Keratinocyte (primary cell): ENCODE measurements around the gene SMTNL1. TPM values are rescaled to one million over a fixed set of nuclear protein-coding genes. Genes with fewer than 3 reads are reported as not detected.

Experiments used
- DNase-seq: peaks from one replicate; pipeline ENCODE4 v3.0.0-alpha.2; 2011; ENCODE audit warnings: low read depth, missing footprints, low spot score
- FAIRE-seq: peaks from 2 replicates; lab custom pipeline; 2011; peaks lifted over from hg19 to GRCh38; lab: Jason Lieb, UNC
- H2AFZ ChIP-seq: 2 replicates; pipeline ENCODE4 v1.6.0; 2012; ENCODE audit warnings: low read length, control low read depth, inconsistent platforms; ENCODE audit not compliant: control insufficient read depth
- H3K27ac ChIP-seq: 2 replicates; pipeline ENCODE4 v1.5.1; 2011; ENCODE audit warnings: low read length; ENCODE audit not compliant: control insufficient read depth, insufficient read depth
- H3K27me3 ChIP-seq: 3 replicates; pipeline ENCODE4 v1.6.0; 2011; ENCODE audit warnings: low read length; ENCODE audit not compliant: control insufficient read depth, insufficient read depth; ENCODE audit errors: extremely low read depth
- H3K36me3 ChIP-seq, 2 experiments: 2 replicates in 1 of 2; 3 replicates in 1 of 2; pipeline ENCODE4 v1.5.1; 2011; ENCODE audit warnings: low read length in 2 of 2, mild to moderate bottlenecking in 1 of 2; ENCODE audit not compliant: control insufficient read depth in 2 of 2, insufficient read depth in 2 of 2; ENCODE audit errors: extremely low read depth in 1 of 2
- H3K4me1 ChIP-seq: 3 replicates; pipeline ENCODE4 v1.5.1; 2011; ENCODE audit warnings: low read length; ENCODE audit not compliant: control insufficient read depth, insufficient read depth; ENCODE audit errors: extremely low read depth
- H3K4me2 ChIP-seq: 3 replicates; pipeline ENCODE4 v1.6.0; 2011; ENCODE audit warnings: low read depth, low read length; ENCODE audit not compliant: control insufficient read depth, insufficient read depth; ENCODE audit errors: extremely low read depth
- H3K4me3 ChIP-seq, 3 experiments: fragments of 200-600 bp in 1 of 3; sonication (generic) in 1 of 3; 2 replicates in 2 of 3; 3 replicates in 1 of 3; pipeline ENCODE4 v1.5.1; 2011 to 2016; ENCODE audit warnings: low read length in 3 of 3, mild to moderate bottlenecking in 3 of 3, control low read depth in 2 of 3, inconsistent platforms in 1 of 3, low read depth in 1 of 3, mixed read lengths in 1 of 3, mixed run types in 1 of 3, moderate library complexity in 1 of 3; ENCODE audit not compliant: control insufficient read depth in 2 of 3, insufficient read depth in 2 of 3; ENCODE audit errors: extremely low read depth in 1 of 3
- H3K79me2 ChIP-seq: 2 replicates; pipeline ENCODE4 v1.6.0; 2012; ENCODE audit warnings: low read length; ENCODE audit not compliant: control insufficient read depth, insufficient read depth
- H3K9ac ChIP-seq: 3 replicates; pipeline ENCODE4 v1.6.0; 2011; ENCODE audit warnings: low read length; ENCODE audit not compliant: control insufficient read depth, insufficient read depth; ENCODE audit errors: extremely low read depth
- H3K9me1 ChIP-seq: 3 replicates; pipeline ENCODE4 v1.6.0; 2011; ENCODE audit warnings: low read length; ENCODE audit not compliant: control insufficient read depth, insufficient read depth; ENCODE audit errors: extremely low read depth
- H3K9me3 ChIP-seq: 2 replicates; pipeline ENCODE4 v1.5.1; 2012; ENCODE audit warnings: low read depth, low read length; ENCODE audit not compliant: control insufficient read depth
- H4K20me1 ChIP-seq: 3 replicates; pipeline ENCODE4 v1.6.0; 2011; ENCODE audit warnings: low read length; ENCODE audit not compliant: control insufficient read depth, insufficient read depth; ENCODE audit errors: extremely low read depth
- CTCF ChIP-seq, 3 experiments: IDR thresholded peaks in 1 of 3; conservative IDR thresholded peaks in 1 of 3; optimal IDR thresholded peaks in 1 of 3; 2 replicates in 2 of 3; 3 replicates in 1 of 3; pipeline versions ENCODE3 to v1.5.1; 2011; ENCODE audit warnings: low read length in 3 of 3, mild to moderate bottlenecking in 3 of 3, moderate library complexity in 2 of 3, control low read depth in 1 of 3, inconsistent platforms in 1 of 3; ENCODE audit not compliant: insufficient read depth in 2 of 3; ENCODE audit errors: extremely low read depth in 1 of 3
- EZH2 ChIP-seq: IDR thresholded peaks from one replicate; pipeline ENCODE4 v1.6.1; 2012; ENCODE audit warnings: inconsistent platforms, mild to moderate bottlenecking, low read length, moderate library complexity
- dilution Hi-C: fragments of 300-500 bp; cut with MboI; formaldehyde crosslinking; loops from one replicate; pipeline ENCODE4 v1.7.0; 2020; ENCODE audit warnings: low sequenced_read_pairs; ENCODE audit not compliant: extremely low pct_ligation_motif_present
- polyA plus RNA-seq, 5 experiments: library from polyadenylated mRNA; depleted of rRNA in 3 of 5; stranded (reverse) in 3 of 5; stranded (forward) in 1 of 5; unstranded in 1 of 5; fragments of >200 nt; gene quantifications; 1 replicate in 1 of 5; 2 replicates in 3 of 5; 3 replicates in 1 of 5; pipeline versions ENCODE4 v1.2.1 to v1.2.3, GENCODE V29; 2011 to 2012; ENCODE audit warnings: missing spikeins in 2 of 5, low read depth in 1 of 5, low replicate concordance in 1 of 5

The SMTNL1 gene
- polyA plus RNA-seq, 1 donor (not counting 4 experiments of a cell fraction or from before 2014, with no cell fraction given): not detected

GRCh38 chr11:57542582-57542981 lies 5.2 kb downstream of the SMTNL1 start:
- H3K9ac ChIP-seq: no peak overlapping the region
- H3K9me3 ChIP-seq: no peaks in the 10 kb centered on the region
- H3K79me2 ChIP-seq: no peaks in the 10 kb centered on the region
- no peak overlapping the region for H2AFZ ChIP-seq
- DNase-seq: no peak
- no peaks in the 10 kb centered on the region for H3K9me1 ChIP-seq
- no peak for FAIRE-seq
- peaks cover 0 to 2% of the 10 kb centered on the region in 2 experiments for H3K36me3 ChIP-seq
- H4K20me1 ChIP-seq: no peaks in the 10 kb centered on the region
- dilution Hi-C loops: no loop called here
- H3K4me3 ChIP-seq: no peak overlapping the region
- H3K27me3 ChIP-seq: peaks cover 4% of the 10 kb centered on the region
- H3K4me1 ChIP-seq: peaks cover 12% of the 10 kb centered on the region
- no peak overlapping the region for H3K4me2 ChIP-seq
- TF ChIP-seq CTCF (optimal IDR thresholded peaks at IDR 0.05 in 1 of 3, IDR thresholded peaks at IDR 0.05 in 1 of 3, conservative IDR thresholded peaks at IDR 0.05 in 1 of 3; ENCODE audit: extremely low read depth in 1 of 3, insufficient read depth in 2 of 3, low read length in 3 of 3) (no peak), EZH2 (no peak)
- H3K27ac ChIP-seq: no peak overlapping the region

GRCh38 chr11:57543593-57543992 lies 6.2 kb downstream of the SMTNL1 start:
- Histone ChIP-seq H3K27ac (no peak overlapping the region), H3K4me1 (peaks cover 12% of the 10 kb centered on the region), H3K4me3 (no peak overlapping the region), H3K4me2 (peak overlapping the region; percentile 27), H4K20me1 (no peaks in the 10 kb centered on the region), H2AFZ (peak overlapping the region; percentile 6), H3K9me1 (no peaks in the 10 kb centered on the region), H3K79me2 (no peaks in the 10 kb centered on the region), H3K27me3 (peaks cover 4% of the 10 kb centered on the region), H3K9ac (no peak overlapping the region), H3K9me3 (no peaks in the 10 kb centered on the region), H3K36me3 (peaks cover 0 to 2% of the 10 kb centered on the region in 2 experiments)
- dilution Hi-C loops: no loop called here
- FAIRE-seq (no peak), DNase-seq (no peak)
- TF ChIP-seq EZH2: no peak
- TF ChIP-seq CTCF (optimal IDR thresholded peaks at IDR 0.05 in 1 of 3, IDR thresholded peaks at IDR 0.05 in 1 of 3, conservative IDR thresholded peaks at IDR 0.05 in 1 of 3; ENCODE audit: extremely low read depth in 1 of 3, insufficient read depth in 2 of 3, low read length in 3 of 3): no peak
